Choroid plexus epithelial cell (primary cell): ENCODE data around the gene MT1E.
A peak's percentile ranks its signal among the peaks of the same experiment; 100 is the strongest.

Experiments used
- DNase-seq: peaks from one replicate; pipeline ENCODE4 v3.0.0-alpha.2; 2010; ENCODE audit warnings: low read depth
- H3K4me3 ChIP-seq: 2 replicates; pipeline ENCODE4 v1.5.1; 2011; ENCODE audit warnings: low read depth, mild to moderate bottlenecking, control low read depth, low read length, moderate library complexity
- TF ChIP-seq, protein P1 (sequence below): conservative IDR thresholded peaks from 2 replicates; pipeline ENCODE4 v1.5.1; 2011; ENCODE audit warnings: low read depth, mild to moderate bottlenecking, control low read depth, inconsistent platforms, low read length, moderate library complexity

MT1E gene

DNA sequence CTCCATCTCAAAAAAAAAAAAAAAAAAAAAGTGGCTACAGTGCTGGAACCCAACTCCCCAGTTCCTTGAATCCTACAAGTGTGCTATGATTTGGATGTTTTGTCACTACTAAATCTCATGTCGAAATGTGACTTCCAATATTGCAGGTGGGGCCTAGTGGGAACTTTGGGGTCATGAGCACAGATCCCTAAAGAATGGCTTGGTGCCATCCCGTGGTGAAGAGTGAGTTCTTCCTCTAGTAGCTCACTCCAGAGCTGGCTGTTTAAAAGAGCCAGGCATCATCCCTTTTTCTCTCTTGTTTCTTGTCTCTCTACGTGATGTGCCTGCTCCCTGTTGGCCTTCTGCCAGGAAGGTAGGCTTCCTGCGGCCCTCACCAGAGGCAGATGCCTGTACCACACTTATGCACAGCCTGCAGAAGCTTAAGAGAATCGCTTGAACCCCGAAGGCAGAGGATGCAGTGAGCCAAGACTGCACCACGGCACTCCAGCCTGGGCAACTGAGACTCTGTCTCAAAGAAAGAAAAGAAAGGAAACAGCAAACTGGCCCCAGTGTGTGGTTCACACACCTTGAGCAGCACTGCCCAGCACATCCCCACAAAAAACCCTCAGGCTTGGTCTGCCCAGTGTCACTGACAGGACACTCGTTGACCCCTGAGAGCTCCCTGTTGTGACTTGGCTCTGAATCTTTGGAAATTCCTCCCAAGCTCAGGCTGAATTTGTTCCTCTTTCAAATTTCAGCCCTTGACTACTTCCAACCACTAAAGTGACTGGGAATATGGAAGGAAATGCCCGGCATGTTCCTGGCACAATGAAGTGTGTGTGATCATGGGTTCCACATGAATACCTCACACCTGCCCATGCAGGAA lies 3.1 kb downstream of the MT1E start:
- no peak overlapping the region for H3K4me3 ChIP-seq
- peak; percentile 33 for DNase-seq
- TF ChIP-seq, protein P1, sequence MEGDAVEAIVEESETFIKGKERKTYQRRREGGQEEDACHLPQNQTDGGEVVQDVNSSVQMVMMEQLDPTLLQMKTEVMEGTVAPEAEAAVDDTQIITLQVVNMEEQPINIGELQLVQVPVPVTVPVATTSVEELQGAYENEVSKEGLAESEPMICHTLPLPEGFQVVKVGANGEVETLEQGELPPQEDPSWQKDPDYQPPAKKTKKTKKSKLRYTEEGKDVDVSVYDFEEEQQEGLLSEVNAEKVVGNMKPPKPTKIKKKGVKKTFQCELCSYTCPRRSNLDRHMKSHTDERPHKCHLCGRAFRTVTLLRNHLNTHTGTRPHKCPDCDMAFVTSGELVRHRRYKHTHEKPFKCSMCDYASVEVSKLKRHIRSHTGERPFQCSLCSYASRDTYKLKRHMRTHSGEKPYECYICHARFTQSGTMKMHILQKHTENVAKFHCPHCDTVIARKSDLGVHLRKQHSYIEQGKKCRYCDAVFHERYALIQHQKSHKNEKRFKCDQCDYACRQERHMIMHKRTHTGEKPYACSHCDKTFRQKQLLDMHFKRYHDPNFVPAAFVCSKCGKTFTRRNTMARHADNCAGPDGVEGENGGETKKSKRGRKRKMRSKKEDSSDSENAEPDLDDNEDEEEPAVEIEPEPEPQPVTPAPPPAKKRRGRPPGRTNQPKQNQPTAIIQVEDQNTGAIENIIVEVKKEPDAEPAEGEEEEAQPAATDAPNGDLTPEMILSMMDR, result peak; percentile 7

GRCh38 chr16:56629531-56629930 lies 4.0 kb downstream of the MT1E start:
- TF ChIP-seq, protein P1, result no peak
- no peak for DNase-seq
- no peak overlapping the region for H3K4me3 ChIP-seq

GRCh38 chr16:56630134-56630533 lies 4.6 kb downstream of the MT1E start:
- no peak overlapping the region for H3K4me3 ChIP-seq
- no peak for DNase-seq
- TF ChIP-seq, protein P1, result no peak

DNA sequence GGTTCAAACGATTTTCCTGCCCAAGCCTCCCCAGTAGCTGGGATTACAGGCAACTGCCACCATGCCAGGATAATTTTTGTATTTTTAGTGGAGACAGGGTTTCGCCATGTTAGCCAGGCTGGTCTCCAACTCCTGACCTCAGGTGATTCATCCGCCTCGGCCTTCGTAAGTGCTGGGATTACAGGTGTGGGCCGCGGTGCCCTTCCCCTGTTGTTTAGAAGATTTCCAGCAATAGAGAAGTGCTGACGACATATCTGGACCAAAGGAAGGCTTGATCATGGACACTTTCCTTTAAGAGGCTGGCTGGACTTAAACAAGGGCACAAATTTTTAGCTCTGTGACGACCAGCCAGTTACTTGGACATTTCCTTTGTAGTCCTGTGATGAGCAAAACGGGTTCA lies 5.6 kb downstream of the MT1E start:
- no peak for DNase-seq
- TF ChIP-seq, protein P1, result no peak
- no peak overlapping the region for H3K4me3 ChIP-seq

GRCh38 chr16:56631832-56632155 lies 6.2 kb downstream of the MT1E start:
- DNase-seq, result no peak
- TF ChIP-seq, protein P1, result no peak
- H3K4me3 ChIP-seq, result peak overlapping the region; percentile 53

DNA sequence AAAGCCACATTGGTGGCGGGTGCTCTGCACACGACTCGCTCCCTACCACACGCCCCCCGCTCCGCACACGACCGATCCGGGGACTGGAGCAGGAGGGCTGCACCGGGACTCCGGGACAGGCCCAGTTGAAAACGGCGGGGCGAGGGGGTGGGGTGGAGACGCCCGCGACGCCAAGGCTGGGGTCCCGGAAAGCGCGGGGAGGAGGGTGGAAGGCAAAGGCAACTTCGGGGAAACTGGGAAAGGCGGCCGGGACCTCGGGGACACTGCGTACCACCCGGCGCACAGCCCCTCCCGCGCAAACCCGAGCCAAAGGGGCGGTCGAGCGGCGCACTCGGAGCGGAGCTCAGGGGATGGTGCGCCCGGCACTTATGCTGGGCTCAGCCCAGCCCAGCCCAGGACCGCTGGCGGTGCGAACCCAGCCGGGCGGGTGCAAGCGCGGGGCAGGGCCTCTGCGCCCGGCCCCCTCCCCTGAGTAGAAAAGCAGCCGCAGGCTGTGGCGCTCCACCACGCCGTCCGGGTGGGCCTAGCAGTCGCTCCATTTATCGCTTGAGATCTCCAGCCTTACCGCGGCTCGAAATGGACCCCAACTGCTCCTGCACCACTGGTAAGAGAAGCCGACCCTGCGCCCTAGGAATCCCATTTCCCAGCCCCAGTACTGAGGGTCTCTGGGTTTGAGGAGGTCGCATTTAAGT lies 6.7 kb downstream of the MT1E start, which contains the start of gene MT1M:
TSS of gene MT1M (plus strand) at position 504 of the 692 bp plus-strand sequence. CDS start at position 577, 73 bp downstream.
- no peak for DNase-seq
- H3K4me3 ChIP-seq, result peak within 1 kb of the TSS; percentile 53
- TF ChIP-seq, protein P1, result no peak
